HL-60 (cell line): ENCODE measurements around the gene PLAC8L1.

ENCODE experiments used
- DNase-seq, 2 experiments: peaks; one replicate each; pipeline ENCODE4 v3.0.0-alpha.2; 2010 to 2020; ENCODE audit warnings: low read depth in 1 of 2, low spot score in 1 of 2
- H3K27ac ChIP-seq: fragments of 250-450 bp; sonication (Bioruptor Pico); replicated peaks from 2 replicates; pipeline ENCODE4 v1.5.1; 2020; ENCODE audit warnings: mild to moderate bottlenecking, moderate library complexity
- H3K27me3 ChIP-seq: fragments of 250-450 bp; sonication (Bioruptor Pico); 2 replicates; pipeline ENCODE4 v1.5.1; 2021; ENCODE audit warnings: mild to moderate bottlenecking, moderate library complexity; ENCODE audit not compliant: insufficient read depth, poor library complexity, severe bottlenecking
- H3K4me3 ChIP-seq: replicated peaks from 2 replicates; pipeline ENCODE4 v1.5.1; 2011; ENCODE audit warnings: mild to moderate bottlenecking, control low read depth, low read length; ENCODE audit not compliant: insufficient read depth
- CTCF ChIP-seq: IDR thresholded peaks from one replicate; pipeline ENCODE4 v1.5.1; 2011; ENCODE audit warnings: low read length, control low read depth, inconsistent platforms; ENCODE audit not compliant: insufficient read depth
- GABPA ChIP-seq: IDR thresholded peaks from 2 replicates; pipeline ENCODE4 v1.6.1; 2012; ENCODE audit warnings: low read depth
- POLR2AphosphoS5 ChIP-seq: IDR thresholded peaks from 2 replicates; pipeline ENCODE4 v1.6.1; 2012; ENCODE audit warnings: low read depth
- REST ChIP-seq: IDR thresholded peaks from 2 replicates; pipeline ENCODE4 v1.6.1; 2012; ENCODE audit warnings: low read depth; ENCODE audit not compliant: insufficient replicate concordance
- SPI1 ChIP-seq: IDR thresholded peaks from 2 replicates; pipeline ENCODE4 v1.6.1; 2012; ENCODE audit warnings: low read depth, mild to moderate bottlenecking, borderline replicate concordance

PLAC8L1 gene

GRCh38 chr5:146034605-146035004, 70.8 kb downstream of the PLAC8L1 start:
- TF ChIP-seq CTCF (no peak), GABPA (no peak), POLR2AphosphoS5 (no peak), SPI1 (no peak), REST (no peak)
- no peak overlapping the region for H3K4me3 ChIP-seq
- H3K27me3 ChIP-seq, result no peaks in the 10 kb centered on the region
- no peak for DNase-seq
- no peak overlapping the region for H3K27ac ChIP-seq
